ENCODE results near the gene MSRB1. TPM values are rescaled to one million over a fixed set of nuclear protein-coding genes. Genes with fewer than 3 reads are reported as not detected.

Gene MSRB1
- total RNA-seq, 1 donor from 2014 or later, result 23.7 TPM

DNA sequence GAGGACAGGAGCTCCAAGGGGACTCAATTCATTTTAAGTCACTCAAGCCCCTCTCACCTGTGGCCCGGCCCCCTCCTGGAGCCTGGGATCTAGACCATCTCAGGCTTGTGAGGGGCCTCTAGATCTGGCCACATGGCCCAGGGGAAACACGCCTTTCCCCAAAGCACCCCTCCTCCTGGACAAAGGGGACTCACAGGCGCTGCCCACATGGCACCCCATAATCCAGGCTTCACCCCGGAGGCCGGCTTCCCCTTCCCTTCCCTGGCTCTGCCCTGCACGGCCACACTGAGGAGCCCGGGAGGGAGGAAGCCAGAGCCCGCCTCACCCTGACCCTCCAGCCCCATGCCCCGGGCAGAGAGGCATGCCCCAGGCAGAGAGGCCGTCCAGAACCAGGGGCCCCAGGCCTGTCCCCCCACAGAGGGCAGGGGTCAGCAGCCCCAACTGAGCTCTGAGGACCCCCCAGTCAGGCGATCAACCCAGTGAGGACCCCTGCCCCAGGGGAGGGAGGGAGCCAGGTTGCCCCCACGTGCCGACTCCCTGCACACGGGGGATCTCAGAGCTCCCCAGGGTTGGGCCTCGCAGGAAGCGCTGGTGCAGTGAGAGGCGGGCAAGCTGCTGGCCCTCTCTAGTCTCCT is 35.7 kb downstream of the MSRB1 start:
- peaks cover 3% of the 10 kb centered on the region for H3K4me1 Mint-ChIP-seq (ENCODE audit: low read depth, unreplicated experiment)
- Histone ChIP-seq H3K36me3 (ENCODE audit: insufficient read depth, low read length) (no peaks in the 10 kb centered on the region), H3K4me2 (ENCODE audit: low read length) (no peak overlapping the region), H3K4me1 (ENCODE audit: insufficient read depth, low read length) (no peaks in the 10 kb centered on the region), H2AFZ (ENCODE audit: low read depth, low read length) (no peak overlapping the region), H4K20me1 (ENCODE audit: insufficient read depth, low read length) (no peaks in the 10 kb centered on the region), H3K9ac (ENCODE audit: low read length) (no peak overlapping the region), H3K27me3 (ENCODE audit: insufficient read depth, low read length) (peaks cover 18% of the 10 kb centered on the region), H3K79me2 (ENCODE audit: insufficient read depth, low read length) (no peaks in the 10 kb centered on the region), H3K27ac (ENCODE audit: low read depth, low read length) (no peak overlapping the region), H3K9me3 (ENCODE audit: insufficient read depth, low read depth, low read length) (no peaks in the 10 kb centered on the region), H3K4me3 (ENCODE audit: insufficient read depth, low read depth, low read length) (no peak overlapping the region)
- H3K27me3 Mint-ChIP-seq (ENCODE audit: low read depth, unreplicated experiment), result peaks cover 31% of the 10 kb centered on the region
- H3K36me3 Mint-ChIP-seq (ENCODE audit: low read depth, unreplicated experiment), result no peaks in the 10 kb centered on the region
- H3K27ac Mint-ChIP-seq (ENCODE audit: unreplicated experiment), result no peak overlapping the region
- H3K4me3 Mint-ChIP-seq (ENCODE audit: unreplicated experiment), result no peak overlapping the region
- no peak for DNase-seq (ENCODE audit: low read depth)
- TF ChIP-seq EZH2 (IDR thresholded peaks at IDR 0.05; ENCODE audit: insufficient read depth, low read length), result no peak
- TF ChIP-seq, protein P1, sequence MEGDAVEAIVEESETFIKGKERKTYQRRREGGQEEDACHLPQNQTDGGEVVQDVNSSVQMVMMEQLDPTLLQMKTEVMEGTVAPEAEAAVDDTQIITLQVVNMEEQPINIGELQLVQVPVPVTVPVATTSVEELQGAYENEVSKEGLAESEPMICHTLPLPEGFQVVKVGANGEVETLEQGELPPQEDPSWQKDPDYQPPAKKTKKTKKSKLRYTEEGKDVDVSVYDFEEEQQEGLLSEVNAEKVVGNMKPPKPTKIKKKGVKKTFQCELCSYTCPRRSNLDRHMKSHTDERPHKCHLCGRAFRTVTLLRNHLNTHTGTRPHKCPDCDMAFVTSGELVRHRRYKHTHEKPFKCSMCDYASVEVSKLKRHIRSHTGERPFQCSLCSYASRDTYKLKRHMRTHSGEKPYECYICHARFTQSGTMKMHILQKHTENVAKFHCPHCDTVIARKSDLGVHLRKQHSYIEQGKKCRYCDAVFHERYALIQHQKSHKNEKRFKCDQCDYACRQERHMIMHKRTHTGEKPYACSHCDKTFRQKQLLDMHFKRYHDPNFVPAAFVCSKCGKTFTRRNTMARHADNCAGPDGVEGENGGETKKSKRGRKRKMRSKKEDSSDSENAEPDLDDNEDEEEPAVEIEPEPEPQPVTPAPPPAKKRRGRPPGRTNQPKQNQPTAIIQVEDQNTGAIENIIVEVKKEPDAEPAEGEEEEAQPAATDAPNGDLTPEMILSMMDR (IDR thresholded peaks at IDR 0.05; ENCODE audit: insufficient read depth, low read depth, low read length), result no peak
- H3K9me3 Mint-ChIP-seq (ENCODE audit: unreplicated experiment), result no peaks in the 10 kb centered on the region
- FAIRE-seq, result no peak

DNA sequence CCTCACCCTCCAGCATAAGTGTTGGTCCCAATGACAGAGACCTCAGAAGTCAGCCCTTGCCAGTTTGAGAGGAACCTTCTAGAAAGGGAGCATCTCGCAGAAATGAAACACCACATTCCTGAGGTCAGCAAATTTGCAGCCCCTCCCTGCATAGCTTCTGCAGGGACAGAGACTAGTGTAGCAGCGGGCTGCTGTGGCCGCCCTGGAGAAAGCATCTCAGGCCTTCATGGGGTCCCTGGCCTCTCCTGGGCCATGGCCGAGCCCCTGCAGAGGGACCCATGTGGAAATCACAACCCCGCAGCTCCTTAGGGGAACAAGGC is 36.2 kb downstream of the MSRB1 start:
- Mint-ChIP-seq H3K4me1 (ENCODE audit: low read depth, unreplicated experiment) (peaks cover 3% of the 10 kb centered on the region), H3K4me3 (ENCODE audit: unreplicated experiment) (no peak overlapping the region), H3K36me3 (ENCODE audit: low read depth, unreplicated experiment) (no peaks in the 10 kb centered on the region), H3K27ac (ENCODE audit: unreplicated experiment) (no peak overlapping the region), H3K9me3 (ENCODE audit: unreplicated experiment) (no peaks in the 10 kb centered on the region), H3K27me3 (ENCODE audit: low read depth, unreplicated experiment) (peaks cover 31% of the 10 kb centered on the region)
- H3K4me3 ChIP-seq (ENCODE audit: insufficient read depth, low read depth, low read length), result no peak overlapping the region
- peaks cover 18% of the 10 kb centered on the region for H3K27me3 ChIP-seq (ENCODE audit: insufficient read depth, low read length)
- no peaks in the 10 kb centered on the region for H3K79me2 ChIP-seq (ENCODE audit: insufficient read depth, low read length)
- no peaks in the 10 kb centered on the region for H3K4me1 ChIP-seq (ENCODE audit: insufficient read depth, low read length)
- no peaks in the 10 kb centered on the region for H4K20me1 ChIP-seq (ENCODE audit: insufficient read depth, low read length)
- no peak for TF ChIP-seq EZH2 (IDR thresholded peaks at IDR 0.05; ENCODE audit: insufficient read depth, low read length)
- TF ChIP-seq, protein P1 (IDR thresholded peaks at IDR 0.05; ENCODE audit: insufficient read depth, low read depth, low read length), result no peak
- H3K9me3 ChIP-seq (ENCODE audit: insufficient read depth, low read depth, low read length), result no peaks in the 10 kb centered on the region
- DNase-seq (ENCODE audit: low read depth) (no peak), FAIRE-seq (no peak)
- H3K4me2 ChIP-seq (ENCODE audit: low read length), result no peak overlapping the region
- H3K27ac ChIP-seq (ENCODE audit: low read depth, low read length), result no peak overlapping the region
- H3K9ac ChIP-seq (ENCODE audit: low read length), result no peak overlapping the region
- no peaks in the 10 kb centered on the region for H3K36me3 ChIP-seq (ENCODE audit: insufficient read depth, low read length)
- no peak overlapping the region for H2AFZ ChIP-seq (ENCODE audit: low read depth, low read length)

DNA sequence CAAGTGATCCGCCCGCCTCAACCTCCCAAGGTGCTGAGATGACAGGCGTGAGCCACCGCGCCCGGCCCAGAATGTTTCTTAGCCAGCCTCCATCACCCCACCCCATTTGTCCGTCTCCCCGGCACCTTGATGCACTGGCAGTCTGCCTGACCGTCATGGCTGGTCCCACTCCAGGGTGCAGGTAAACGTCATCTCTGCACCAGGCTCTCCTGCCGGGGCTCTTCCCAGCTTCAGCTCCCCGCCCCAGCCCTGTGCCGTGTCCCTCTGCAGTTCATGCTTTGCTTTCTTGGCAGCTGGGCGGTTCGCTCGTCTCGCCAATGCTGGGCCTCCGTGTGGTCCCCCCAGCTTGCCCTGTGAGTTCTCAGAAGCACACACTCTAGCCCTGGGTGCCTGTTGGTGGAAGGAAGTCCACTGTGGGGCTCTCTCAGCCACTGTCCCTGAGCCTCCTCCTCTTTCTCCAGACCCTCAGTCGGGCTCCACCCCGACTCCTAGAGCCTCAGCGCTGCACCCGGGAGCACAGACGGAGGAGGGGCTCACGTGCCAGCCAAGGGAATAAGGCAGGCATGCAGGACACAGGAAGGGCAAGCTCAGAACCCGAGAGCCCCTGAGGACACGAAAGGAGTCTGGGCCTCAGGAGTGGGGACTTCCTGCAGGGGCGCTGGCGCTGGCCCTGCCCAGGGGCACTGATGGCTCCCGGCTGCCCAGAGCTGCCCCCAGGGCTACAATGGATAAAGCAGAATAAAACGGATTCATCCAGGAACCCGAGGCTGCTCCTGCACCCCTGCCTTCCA is 36.7 kb downstream of the MSRB1 start:
- no peak overlapping the region for H3K4me3 ChIP-seq (ENCODE audit: insufficient read depth, low read depth, low read length)
- H4K20me1 ChIP-seq (ENCODE audit: insufficient read depth, low read length), result no peaks in the 10 kb centered on the region
- peaks cover 18% of the 10 kb centered on the region for H3K27me3 ChIP-seq (ENCODE audit: insufficient read depth, low read length)
- H3K27ac ChIP-seq (ENCODE audit: low read depth, low read length), result no peak overlapping the region
- no peak for DNase-seq (ENCODE audit: low read depth)
- H3K36me3 ChIP-seq (ENCODE audit: insufficient read depth, low read length), result no peaks in the 10 kb centered on the region
- H3K27me3 Mint-ChIP-seq (ENCODE audit: low read depth, unreplicated experiment), result peaks cover 31% of the 10 kb centered on the region
- H3K4me1 ChIP-seq (ENCODE audit: insufficient read depth, low read length), result no peaks in the 10 kb centered on the region
- H2AFZ ChIP-seq (ENCODE audit: low read depth, low read length), result no peak overlapping the region
- H3K9me3 Mint-ChIP-seq (ENCODE audit: unreplicated experiment), result no peaks in the 10 kb centered on the region
- TF ChIP-seq, protein P1 (IDR thresholded peaks at IDR 0.05; ENCODE audit: insufficient read depth, low read depth, low read length), result no peak
- no peak for TF ChIP-seq EZH2 (IDR thresholded peaks at IDR 0.05; ENCODE audit: insufficient read depth, low read length)
- H3K4me3 Mint-ChIP-seq (ENCODE audit: unreplicated experiment), result no peak overlapping the region
- H3K79me2 ChIP-seq (ENCODE audit: insufficient read depth, low read length), result no peaks in the 10 kb centered on the region
- H3K4me1 Mint-ChIP-seq (ENCODE audit: low read depth, unreplicated experiment), result peaks cover 3% of the 10 kb centered on the region
- H3K27ac Mint-ChIP-seq (ENCODE audit: unreplicated experiment), result no peak overlapping the region
- no peak overlapping the region for H3K9ac ChIP-seq (ENCODE audit: low read length)
- H3K4me2 ChIP-seq (ENCODE audit: low read length), result no peak overlapping the region
- FAIRE-seq, result no peak
- no peaks in the 10 kb centered on the region for H3K9me3 ChIP-seq (ENCODE audit: insufficient read depth, low read depth, low read length)
- H3K36me3 Mint-ChIP-seq (ENCODE audit: low read depth, unreplicated experiment), result no peaks in the 10 kb centered on the region

Measured in astrocyte (in vitro differentiated cells and primary cell).